AG09309 (cell line): ENCODE results near the gene ST3GAL5.

Experiments
- DNase-seq: peaks from one replicate; pipeline ENCODE4 v3.0.0-alpha.2; 2010; ENCODE audit warnings: low read depth
- H3K4me3 ChIP-seq: 2 replicates; pipeline ENCODE4 v1.5.1; 2011; ENCODE audit warnings: mild to moderate bottlenecking, low read depth, low read length, moderate library complexity; ENCODE audit not compliant: control insufficient read depth
- CTCF ChIP-seq: IDR thresholded peaks from 2 replicates; pipeline ENCODE4 v1.5.1; 2011; ENCODE audit warnings: mild to moderate bottlenecking, low read depth, low read length, inconsistent platforms; ENCODE audit not compliant: insufficient read depth, control insufficient read depth; ENCODE audit errors: missing control alignments

ST3GAL5 gene

DNA sequence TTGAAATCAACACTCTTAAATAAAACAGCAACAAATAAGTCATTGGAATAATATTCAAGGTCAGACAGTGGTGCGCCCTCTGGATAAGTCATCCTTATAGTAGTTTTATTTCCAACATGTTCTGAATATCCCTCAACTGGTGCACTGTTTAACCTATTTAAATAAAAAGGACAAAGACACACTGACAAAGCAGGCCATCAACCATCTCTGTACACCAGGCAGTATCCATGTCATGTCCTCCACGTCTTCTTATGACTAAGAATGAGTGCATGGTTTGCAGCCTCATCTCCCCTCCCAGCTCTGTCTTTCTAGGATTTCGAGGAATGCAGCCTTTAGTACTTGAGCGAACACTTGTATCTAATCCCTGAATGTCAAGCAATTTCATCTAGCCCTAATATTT is 42.4 kb downstream of the ST3GAL5 start:
- DNase-seq = peak; percentile 27
- TF ChIP-seq CTCF = no peak
- no peak overlapping the region for H3K4me3 ChIP-seq

DNA sequence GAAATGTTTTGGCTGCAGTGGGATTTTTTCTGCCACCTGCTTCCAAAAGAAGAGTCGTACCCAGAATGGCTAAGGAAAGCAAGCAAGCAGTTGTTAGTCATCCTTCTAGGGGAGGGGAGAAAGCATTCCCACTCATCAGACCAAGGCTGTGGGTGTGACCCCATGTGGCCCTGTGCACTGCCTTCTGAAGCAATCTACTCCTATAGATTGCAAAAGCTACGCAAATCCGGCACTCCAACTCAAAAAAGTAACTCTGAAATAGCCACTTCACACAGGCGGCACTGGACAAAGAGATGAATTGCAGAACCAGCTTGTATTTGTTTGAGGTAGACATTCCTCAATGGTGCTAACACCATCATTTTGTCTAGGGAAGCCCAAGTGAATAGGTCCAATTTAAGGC is 44.3 kb downstream of the ST3GAL5 start:
- H3K4me3 ChIP-seq = no peak overlapping the region
- DNase-seq = no peak
- TF ChIP-seq CTCF = no peak

DNA sequence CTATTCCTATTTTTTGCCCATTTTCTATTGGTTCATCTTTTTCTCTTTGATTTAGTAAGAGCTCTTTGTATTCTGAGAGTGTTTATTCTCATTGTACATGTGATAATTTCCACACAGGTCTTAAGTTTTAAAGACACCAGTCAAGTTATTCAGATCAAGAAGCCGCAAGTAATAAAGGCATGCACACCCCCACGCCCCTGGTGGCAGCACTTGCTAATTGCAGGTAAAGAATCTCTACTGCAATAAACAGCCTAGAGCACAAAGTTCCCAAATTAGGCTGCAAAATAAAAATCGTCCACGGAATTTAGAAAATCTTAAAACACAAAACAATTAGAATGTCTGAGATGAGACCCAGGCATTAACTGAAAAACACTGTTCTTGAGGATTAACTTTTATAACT is 45.2 kb downstream of the ST3GAL5 start:
- H3K4me3 ChIP-seq = no peak overlapping the region
- peak; percentile 35 for TF ChIP-seq CTCF
- no peak for DNase-seq

GRCh38 chr2:85840091-85840490 is 48.7 kb downstream of the ST3GAL5 start:
- TF ChIP-seq CTCF = no peak
- DNase-seq = no peak
- H3K4me3 ChIP-seq = no peak overlapping the region

DNA sequence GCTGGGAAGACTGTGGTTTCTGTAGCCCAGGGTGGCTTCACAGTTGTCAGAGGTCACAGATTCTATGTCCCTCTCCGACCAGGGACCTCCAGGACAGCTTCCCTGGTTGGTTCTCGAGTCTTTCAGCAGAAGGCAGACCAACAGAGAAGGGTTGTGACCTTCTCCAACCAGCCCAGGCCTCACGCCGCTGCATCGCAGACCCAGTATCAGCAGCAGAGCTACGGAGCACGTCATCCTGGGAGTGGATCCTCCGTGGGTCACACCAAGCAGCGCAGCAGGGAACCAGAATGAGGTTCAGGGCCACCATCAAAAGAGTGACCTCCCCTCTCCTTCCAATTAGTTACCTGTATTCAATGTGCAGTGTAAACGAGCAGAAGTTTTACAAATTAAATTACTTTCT is 49.3 kb downstream of the ST3GAL5 start:
- H3K4me3 ChIP-seq = no peak overlapping the region
- DNase-seq = no peak
- no peak for TF ChIP-seq CTCF

DNA sequence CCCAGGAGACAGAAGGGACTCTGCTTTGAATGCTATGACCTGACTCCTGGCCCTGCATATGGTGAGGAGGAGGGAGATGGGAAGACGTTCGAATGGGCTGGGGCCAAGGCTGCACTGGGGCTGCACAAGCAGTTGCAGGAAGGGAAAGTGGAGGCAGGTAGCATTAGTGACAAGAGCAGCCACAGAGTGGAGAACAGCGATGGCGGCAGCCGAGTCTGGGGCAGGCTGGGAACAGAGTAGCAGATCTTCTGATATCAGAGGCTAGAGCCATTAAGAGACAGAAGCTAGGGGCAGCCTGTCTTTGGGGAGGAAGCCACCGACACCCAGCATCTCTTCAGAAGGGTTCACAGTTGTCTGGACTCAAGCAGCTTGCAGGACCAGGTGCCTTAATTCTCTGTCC is 50.1 kb downstream of the ST3GAL5 start:
- no peak for DNase-seq
- no peak overlapping the region for H3K4me3 ChIP-seq
- no peak for TF ChIP-seq CTCF

- no peak for TF ChIP-seq CTCF
- no peak for DNase-seq
- H3K4me3 ChIP-seq = no peak overlapping the region
These were observed 50.6 kb downstream of the ST3GAL5 start for GRCh38 chr2:85838181-85838580.
